Measurements from ENCODE around the gene THBS1. TPM values are rescaled to one million over a fixed set of nuclear protein-coding genes. Genes with fewer than 3 reads are reported as not detected.

Gene THBS1
- total RNA-seq (101 TPM), polyA plus RNA-seq (ENCODE audit: insufficient read depth in 1 of 8, insufficient read length in 8 of 8, low replicate concordance in 1 of 8) (100 to 1,000 TPM in 1 of 8 donors, 10 to 100 TPM in 7; 45.5 to 137 (median 72.4) TPM)
- long read RNA-seq, donor 1, result 0 reads
- long read RNA-seq, donor 2, partial matches to known transcripts, result 0 of 1 reads
- long read RNA-seq, donor 2, other reads (novel, unspliced or antisense), result 0 of 1 reads
- long read RNA-seq, donor 3, partial matches to known transcripts, result 26 of 26 reads
- long read RNA-seq, donor 3, other reads (novel, unspliced or antisense), result 0 of 26 reads
- long read RNA-seq, donor 4, partial matches to known transcripts, result 0 of 2 reads
- long read RNA-seq, donor 4, other reads (novel, unspliced or antisense), result 0 of 2 reads
- long read RNA-seq, donor 5, partial matches to known transcripts, result 10 of 13 reads
- long read RNA-seq, donor 5, other reads (novel, unspliced or antisense), result 0 of 13 reads
- long read RNA-seq, donor 6, result 0 reads
- long read RNA-seq, donor 7, full-length matches to known transcripts, result 1 of 36 reads
- long read RNA-seq, donor 7, partial matches to known transcripts, result 35 of 36 reads
- long read RNA-seq, donor 7, other reads (novel, unspliced or antisense), result 0 of 36 reads
- long read RNA-seq, donor 8, result 0 reads
- long read RNA-seq, donor 9, full-length matches to known transcripts, result 2 of 2 reads
- long read RNA-seq, donor 9, partial matches to known transcripts, result 0 of 2 reads
- long read RNA-seq, donor 9, other reads (novel, unspliced or antisense), result 0 of 2 reads
- long read RNA-seq, donor 10, partial matches to known transcripts, result 0 of 1 reads
- long read RNA-seq, donor 10, other reads (novel, unspliced or antisense), result 0 of 1 reads
- long read RNA-seq, donor 11, full-length matches to known transcripts, result 3 of 3 reads
- long read RNA-seq, donor 11, partial matches to known transcripts, result 0 of 3 reads
- long read RNA-seq, donor 11, other reads (novel, unspliced or antisense), result 0 of 3 reads

- DNase-seq, result peak; percentile 97
- Histone ChIP-seq H3K27ac (ENCODE audit: low read length) (peak within 1 kb of the TSS; percentile 96), H3K4me1 (ENCODE audit: control insufficient read depth, insufficient read depth, low read length) (peaks cover 30% of the 10 kb centered on the region), H3K4me3 (ENCODE audit: low read length) (peak within 1 kb of the TSS; percentile 70), H3K36me3 (ENCODE audit: control insufficient read depth, insufficient read depth, low read length) (peaks cover 28% of the 10 kb centered on the region), H3K27me3 (ENCODE audit: control insufficient read depth, insufficient read depth, low read length) (peaks cover 3% of the 10 kb centered on the region), H3K9me3 (replicated peaks; ENCODE audit: control insufficient read depth, low read depth, low read length) (no peaks in the 10 kb centered on the region)
- WGBS (ENCODE audit: insufficient coverage), result under 1% methylated on average over 69 of the region's 74 CpGs
Measured at GRCh38 chr15:39580485-39581241, at the start of gene THBS1. THBS1 (plus strand) TSS chr15:39581079; CDS start chr15:39581858, 779 bp downstream.

GRCh38 chr15:39534996-39535395 is 45.9 kb upstream of the THBS1 start:
- Histone ChIP-seq H3K4me3 (ENCODE audit: low read length) (no peak overlapping the region), H3K9me3 (replicated peaks; ENCODE audit: control insufficient read depth, low read depth, low read length) (no peaks in the 10 kb centered on the region), H3K4me1 (ENCODE audit: control insufficient read depth, insufficient read depth, low read length) (no peaks in the 10 kb centered on the region), H3K36me3 (ENCODE audit: control insufficient read depth, insufficient read depth, low read length) (no peaks in the 10 kb centered on the region), H3K27ac (ENCODE audit: low read length) (no peak overlapping the region), H3K27me3 (ENCODE audit: control insufficient read depth, insufficient read depth, low read length) (no peaks in the 10 kb centered on the region)
- WGBS (ENCODE audit: insufficient coverage), result 94% methylated on average over 4 of the region's 5 CpGs
- no peak for DNase-seq

- no peak for DNase-seq
- Histone ChIP-seq H3K4me1 (ENCODE audit: control insufficient read depth, insufficient read depth, low read length) (no peaks in the 10 kb centered on the region), H3K27ac (ENCODE audit: low read length) (no peak overlapping the region), H3K27me3 (ENCODE audit: control insufficient read depth, insufficient read depth, low read length) (no peaks in the 10 kb centered on the region), H3K36me3 (ENCODE audit: control insufficient read depth, insufficient read depth, low read length) (no peaks in the 10 kb centered on the region), H3K9me3 (replicated peaks; ENCODE audit: control insufficient read depth, low read depth, low read length) (no peaks in the 10 kb centered on the region), H3K4me3 (ENCODE audit: low read length) (no peak overlapping the region)
- 60% methylated on average over 5 of the region's 10 CpGs for WGBS (ENCODE audit: insufficient coverage)
Measured at GRCh38 chr15:39535466-39535865, 45.4 kb upstream of the THBS1 start.

GRCh38 chr15:39538936-39539335 is 41.9 kb upstream of the THBS1 start:
- DNase-seq, result no peak
- WGBS (ENCODE audit: insufficient coverage), result 50% methylated on average over 1 of the region's 3 CpGs
- no peak overlapping the region for H3K27ac ChIP-seq (ENCODE audit: low read length)

GRCh38 chr15:39539466-39539865 is 41.4 kb upstream of the THBS1 start:
- Histone ChIP-seq H3K4me1 (ENCODE audit: control insufficient read depth, insufficient read depth, low read length) (no peaks in the 10 kb centered on the region), H3K9me3 (replicated peaks; ENCODE audit: control insufficient read depth, low read depth, low read length) (no peaks in the 10 kb centered on the region), H3K4me3 (ENCODE audit: low read length) (no peak overlapping the region), H3K27me3 (ENCODE audit: control insufficient read depth, insufficient read depth, low read length) (no peaks in the 10 kb centered on the region), H3K36me3 (ENCODE audit: control insufficient read depth, insufficient read depth, low read length) (no peaks in the 10 kb centered on the region), H3K27ac (ENCODE audit: low read length) (no peak overlapping the region)
- no peak for DNase-seq
- whole genome bisulfite sequencing (ENCODE audit: insufficient coverage), result 100% methylated on average over 1 of the region's 2 CpGs

More at GRCh38 chr15:39538936-39539335, 41.9 kb upstream of the THBS1 start:
- Histone ChIP-seq H3K4me1 (ENCODE audit: control insufficient read depth, insufficient read depth, low read length) (no peaks in the 10 kb centered on the region), H3K4me3 (ENCODE audit: low read length) (no peak overlapping the region), H3K9me3 (replicated peaks; ENCODE audit: control insufficient read depth, low read depth, low read length) (no peaks in the 10 kb centered on the region), H3K36me3 (ENCODE audit: control insufficient read depth, insufficient read depth, low read length) (no peaks in the 10 kb centered on the region), H3K27me3 (ENCODE audit: control insufficient read depth, insufficient read depth, low read length) (no peaks in the 10 kb centered on the region)

- no peaks in the 10 kb centered on the region for H3K27me3 ChIP-seq (ENCODE audit: control insufficient read depth, insufficient read depth, low read length)
- 84% methylated on average over 2 of the region's 3 CpGs for WGBS (ENCODE audit: insufficient coverage)
- H3K4me3 ChIP-seq (ENCODE audit: low read length), result no peak overlapping the region
- H3K27ac ChIP-seq (ENCODE audit: low read length), result no peak overlapping the region
- H3K4me1 ChIP-seq (ENCODE audit: control insufficient read depth, insufficient read depth, low read length), result no peaks in the 10 kb centered on the region
- no peak for DNase-seq
- no peaks in the 10 kb centered on the region for H3K9me3 ChIP-seq (replicated peaks; ENCODE audit: control insufficient read depth, low read depth, low read length)
- no peaks in the 10 kb centered on the region for H3K36me3 ChIP-seq (ENCODE audit: control insufficient read depth, insufficient read depth, low read length)
Measured at GRCh38 chr15:39539973-39540558, 40.8 kb upstream of the THBS1 start.

- 84% methylated on average over 3 of the region's 4 CpGs for WGBS (ENCODE audit: insufficient coverage)
- H3K4me3 ChIP-seq (ENCODE audit: low read length), result no peak overlapping the region
- no peaks in the 10 kb centered on the region for H3K36me3 ChIP-seq (ENCODE audit: control insufficient read depth, insufficient read depth, low read length)
- DNase-seq, result no peak
- H3K27ac ChIP-seq (ENCODE audit: low read length), result no peak overlapping the region
- no peaks in the 10 kb centered on the region for H3K4me1 ChIP-seq (ENCODE audit: control insufficient read depth, insufficient read depth, low read length)
- no peaks in the 10 kb centered on the region for H3K9me3 ChIP-seq (replicated peaks; ENCODE audit: control insufficient read depth, low read depth, low read length)
- no peaks in the 10 kb centered on the region for H3K27me3 ChIP-seq (ENCODE audit: control insufficient read depth, insufficient read depth, low read length)
Measured at GRCh38 chr15:39542385-39543065, 38.4 kb upstream of the THBS1 start.

GRCh38 chr15:39543651-39544050 is 37.2 kb upstream of the THBS1 start:
- no peak for DNase-seq
- H3K27me3 ChIP-seq (ENCODE audit: control insufficient read depth, insufficient read depth, low read length), result no peaks in the 10 kb centered on the region
- no peak overlapping the region for H3K4me3 ChIP-seq (ENCODE audit: low read length)
- 50% methylated on average over 1 of the region's 1 CpG for WGBS (ENCODE audit: insufficient coverage)
- H3K4me1 ChIP-seq (ENCODE audit: control insufficient read depth, insufficient read depth, low read length), result no peaks in the 10 kb centered on the region
- H3K9me3 ChIP-seq (replicated peaks; ENCODE audit: control insufficient read depth, low read depth, low read length), result no peaks in the 10 kb centered on the region
- H3K36me3 ChIP-seq (ENCODE audit: control insufficient read depth, insufficient read depth, low read length), result no peaks in the 10 kb centered on the region
- no peak overlapping the region for H3K27ac ChIP-seq (ENCODE audit: low read length)

- Histone ChIP-seq H3K27ac (ENCODE audit: low read length) (no peak overlapping the region), H3K36me3 (ENCODE audit: control insufficient read depth, insufficient read depth, low read length) (no peaks in the 10 kb centered on the region), H3K4me1 (ENCODE audit: control insufficient read depth, insufficient read depth, low read length) (no peaks in the 10 kb centered on the region), H3K27me3 (ENCODE audit: control insufficient read depth, insufficient read depth, low read length) (no peaks in the 10 kb centered on the region), H3K9me3 (replicated peaks; ENCODE audit: control insufficient read depth, low read depth, low read length) (no peaks in the 10 kb centered on the region), H3K4me3 (ENCODE audit: low read length) (no peak overlapping the region)
- WGBS (ENCODE audit: insufficient coverage), result no CpG with 5 or more reads among the region's 1 CpG
- no peak for DNase-seq
Measured at GRCh38 chr15:39546842-39547241, 34.0 kb upstream of the THBS1 start.

Measured in muscle of leg (tissue), 16 donors.